Kidney (tissue), 14 donors: ENCODE measurements around the gene NKG7. TPM values are rescaled to one million over a fixed set of nuclear protein-coding genes. Genes with fewer than 3 reads are reported as not detected.

Experiments used
- DNase-seq, 5 donors: peaks; one replicate each; pipeline ENCODE4 v3.0.0-alpha.2; 2013 to 2020
- FAIRE-seq: peaks from 2 replicates; lab custom pipeline; 2012; peaks lifted over from hg19 to GRCh38; lab: Jason Lieb, UNC
- H3K27ac ChIP-seq, 2 donors: one replicate each; pipeline ENCODE4 v1.7.0; 2013; ENCODE audit warnings: low read depth in 2 of 2, low read length in 2 of 2, inconsistent platforms in 1 of 2
- H3K27me3 ChIP-seq: one replicate; pipeline ENCODE4 v1.7.1; 2013; ENCODE audit warnings: low read length, inconsistent platforms; ENCODE audit not compliant: control insufficient read depth, insufficient read depth
- H3K36me3 ChIP-seq, 3 donors: one replicate each; pipeline versions ENCODE4 v1.7.0 to v1.7.1; 2013; ENCODE audit warnings: low read length in 3 of 3, control low read depth in 1 of 3, inconsistent platforms in 1 of 3; ENCODE audit not compliant: insufficient read depth in 3 of 3, control insufficient read depth in 2 of 3
- H3K4me1 ChIP-seq, 3 donors: one replicate each; pipeline versions ENCODE4 v1.7.0 to v1.7.1; 2013; ENCODE audit warnings: low read length in 3 of 3, inconsistent platforms in 1 of 3, low read depth in 1 of 3; ENCODE audit not compliant: control insufficient read depth in 2 of 3, insufficient read depth in 2 of 3
- H3K4me3 ChIP-seq, 3 donors: one replicate each; pipeline versions ENCODE4 v1.7.0 to v1.8.1; 2013; ENCODE audit warnings: low read length in 3 of 3, control low read depth in 1 of 3, inconsistent platforms in 1 of 3
- H3K9ac ChIP-seq, 3 donors: one replicate each; pipeline versions ENCODE4 v1.7.0 to v1.7.1; 2013; ENCODE audit warnings: low read length in 3 of 3, control low read depth in 1 of 3, inconsistent platforms in 1 of 3
- H3K9me3 ChIP-seq, 3 donors: one replicate each; pipeline versions ENCODE4 v1.7.0 to v1.7.1; 2013; ENCODE audit warnings: low read length in 3 of 3, control low read depth in 1 of 3, inconsistent platforms in 1 of 3; ENCODE audit not compliant: control insufficient read depth in 2 of 3, insufficient read depth in 1 of 3
- CTCF ChIP-seq: IDR thresholded peaks from 3 replicates; pipeline ENCODE4 v1.5.1; 2012; ENCODE audit warnings: mild to moderate bottlenecking, moderate library complexity, borderline replicate concordance; ENCODE audit not compliant: insufficient read depth; ENCODE audit errors: extremely low read depth
- intact Hi-C: fragments of 100-400 bp; cut with DNase I; formaldehyde crosslinking; loops from one replicate; pipeline ENCODE4 v1.11.1; 2022
- polyA plus RNA-seq: library from polyadenylated mRNA; stranded (reverse); fragments of 350-450 nt; fragmentation: Illumina TruSeq; extraction: RNeasy Lipid Tissue Mini Kit (QIAGEN cat#74804); gene quantifications from one replicate; pipeline ENCODE4 v1.2.3, GENCODE V29; 2014; ENCODE audit warnings: low read depth, low replicate concordance; ENCODE audit not compliant: insufficient read depth
- total RNA-seq: library from RNA; stranded (reverse); fragmentation: NEBNext Ultra II Directional; extraction: Animal tissue kit (Norgen Biotek cat#: 25700); gene quantifications from one replicate; pipeline ENCODE4 v1.2.1, GENCODE V29; 2021
- donor health status: control.
- donor health status: control.
- donor health status: control.
- donor health status: control.
- donor health status: control.
- donor health status: DM: yes; HTN: yes; CAD: no.
- donor health status: Normal renal cell carcinoma (clear cell type).

The NKG7 gene
- total and polyA plus RNA-seq, 2 donors from 2014 or later: 3.5 to 7.9 TPM

- Histone ChIP-seq H3K27ac (no peak overlapping the region), H3K27me3 (no peaks in the 10 kb centered on the region), H3K4me3 (no peak overlapping the region), H3K9me3 (no peaks in the 10 kb centered on the region), H3K9ac (no peak overlapping the region), H3K4me1 (no peaks in the 10 kb centered on the region), H3K36me3 (no peaks in the 10 kb centered on the region)
- FAIRE-seq (no peak), DNase-seq (peak in 1 of 5 donors; percentile 51)
- TF ChIP-seq CTCF: no peak
- intact Hi-C loops: no loop called here
Measured at GRCh38 chr19:51415187-51415586, 42.7 kb upstream of the NKG7 start.

GRCh38 chr19:51410950-51411748, 38.7 kb upstream of the NKG7 start:
- Histone ChIP-seq H3K36me3 (no peaks in the 10 kb centered on the region), H3K9me3 (no peaks in the 10 kb centered on the region), H3K4me3 (no peak overlapping the region), H3K27ac (no peak overlapping the region), H3K9ac (no peak overlapping the region), H3K27me3 (no peaks in the 10 kb centered on the region), H3K4me1 (no peaks in the 10 kb centered on the region)
- DNase-seq (no peak), FAIRE-seq (no peak)
- intact Hi-C loops: no loop called here
- TF ChIP-seq CTCF: no peak

GRCh38 chr19:51407511-51408131, 35.2 kb upstream of the NKG7 start:
- H3K27me3 ChIP-seq: no peaks in the 10 kb centered on the region
- TF ChIP-seq CTCF: peak; percentile 26
- H3K36me3 ChIP-seq: no peaks in the 10 kb centered on the region
- peak in 3 of 5 donors; percentile 3 to 31 (median 25) for DNase-seq
- no peak overlapping the region for H3K4me3 ChIP-seq
- H3K27ac ChIP-seq: no peak overlapping the region
- FAIRE-seq: no peak
- intact Hi-C loops: no loop called here
- no peak overlapping the region for H3K9ac ChIP-seq
- no peaks in the 10 kb centered on the region for H3K4me1 ChIP-seq
- H3K9me3 ChIP-seq: no peaks in the 10 kb centered on the region
